Heart left ventricle (tissue), 16 donors: ENCODE data around the gene PHACTR1. TPM values are rescaled to one million over a fixed set of nuclear protein-coding genes. Genes with fewer than 3 reads are reported as not detected.

Experiments
- ATAC-seq, 4 donors: fragments of 200-7000 bp; cut with Tn5 transposase; one replicate each; pipeline ENCODE4 v1.9.1; 2020 to 2022; ENCODE audit warnings: moderate library complexity in 4 of 4, mild to moderate bottlenecking in 3 of 4, moderate number of reproducible peaks in 1 of 4
- DNase-seq, 5 donors: peaks; one replicate each; pipeline ENCODE4 v3.0.0-alpha.2; 2020
- H3K27ac ChIP-seq, 12 donors: fragments of 200-600 bp; sonication (generic) in 4 of 12; one replicate each; pipeline versions ENCODE4 v1.5.0 to v1.8.0; 2016 to 2022; ENCODE audit warnings: mild to moderate bottlenecking in 2 of 12
- H3K27me3 ChIP-seq, 9 donors: fragments of 200-600 bp; sonication (generic) in 2 of 9; one replicate each; pipeline versions ENCODE4 v1.5.1 to v1.8.0; 2016 to 2022; ENCODE audit warnings: mild to moderate bottlenecking in 3 of 9
- H3K36me3 ChIP-seq, 9 donors: fragments of 200-600 bp; sonication (generic) in 2 of 9; one replicate each; pipeline versions ENCODE4 v1.5.0 to v1.8.0; 2018 to 2022; ENCODE audit warnings: mild to moderate bottlenecking in 2 of 9
- H3K4me1 ChIP-seq, 12 donors: fragments of 200-600 bp; sonication (generic) in 4 of 12; one replicate each; pipeline versions ENCODE4 v1.5.0 to v1.8.0; 2016 to 2022; ENCODE audit warnings: mild to moderate bottlenecking in 3 of 12
- H3K4me3 ChIP-seq, 12 donors: fragments of 200-600 bp; sonication (generic) in 4 of 12; one replicate each; pipeline versions ENCODE4 v1.5.0 to v1.8.0; 2017 to 2022; ENCODE audit warnings: mild to moderate bottlenecking in 9 of 12, moderate library complexity in 4 of 12
- H3K9me3 ChIP-seq, 12 donors: fragments of 200-600 bp; sonication (generic) in 4 of 12; one replicate each; pipeline versions ENCODE4 v1.5.0 to v1.8.0; 2016 to 2022; ENCODE audit warnings: mild to moderate bottlenecking in 1 of 12
- CTCF ChIP-seq, 12 donors: fragments of 200-600 bp; sonication (generic) in 4 of 12; IDR thresholded peaks; one replicate each; pipeline versions ENCODE4 v1.5.0 to v1.8.0; 2018 to 2022; ENCODE audit warnings: antibody characterized with exemption in 12 of 12, mild to moderate bottlenecking in 5 of 12
- POLR2A ChIP-seq, 2 donors: fragments of 450-650 bp; IDR thresholded peaks; one replicate each; pipeline ENCODE4 v1.6.1; 2017; ENCODE audit warnings: antibody characterized with exemption in 2 of 2, mild to moderate bottlenecking in 2 of 2, moderate library complexity in 2 of 2
- WGBS, 4 donors: extraction: QIAGEN DNeasy Blood & Tissue Kit in 2 of 4; methylation state at CpG; one replicate each; pipeline versions ENCODE4 v1.1.5 to v1.1.7; 2013 to 2018; 5-methylcytosine and 5-hydroxymethylcytosine counted together
- intact Hi-C, 10 donors: fragments of 100-400 bp; cut with DNase I; formaldehyde crosslinking; loops; one replicate each; pipeline versions ENCODE4 v1.11.1 to v1.14.2; 2022
- polyA plus RNA-seq, 2 donors: library from polyadenylated mRNA; stranded (reverse); fragments of 200-250 nt; gene quantifications; one replicate each; pipeline ENCODE4 v1.2.3, GENCODE V29; 2013
- total RNA-seq, 9 donors: library from RNA; depleted of rRNA in 2 of 9; stranded (reverse); fragments of >200 nt in 2 of 9; fragmentation: NEBNext Ultra II Directional in 3 of 9; extraction: Animal tissue kit (Norgen Biotek cat#: 25700) in 3 of 9; gene quantifications; one replicate each; pipeline versions ENCODE4 v1.1.0 to v1.2.4, GENCODE V29; 2016 to 2023
- donor health status: ischemic (EF 13 %, LVEDD 7.1; RV severe dilation, severe dysfunction).
- donor health status: healthy with polysubstance abuse.
- donor health status: DM: no; HTN: yes; CAD: no.
- donor health status: DM: no; HTN: no; CAD: no.
- donor health status: ischemic (EF 25% LVEDD 6.9; RV normal size, moderate dysfunction).
- donor health status: ischemic (EF 25% LVEDD 5.7; RV mildly dilated, moderate dysfunction).
- donor health status: healthy.
- donor health status: DM: yes; HTN: yes; CAD: no.
- donor health status: ischemic (EF 35%, LVEDD 5.7; RV mildly dilated, moderate dysfunction).
- donor health status: nonischemic (EF 11% LVEDD 7.7; RV severe dilation, severe dysfunction).
- donor health status: DM: yes; HTN: yes; CAD: no.
- donor health status: PGD.
- donor health status: ischemic (EF 29% LVEDD 5.4; RV normal size, mild dysfunction).
- donor health status: nonischemic (EF 23%, LVEDD 6.1; RV moderate dilation, normal function).

The PHACTR1 gene
- total and polyA plus RNA-seq, 11 donors = 21.2 to 238 (median 87.4) TPM

GRCh38 chr6:12848964-12849808, 132.6 kb downstream of the PHACTR1 start:
- ATAC-seq = no peak
- 74 to 82% (median 81%) methylated on average over 13 of the region's 13 CpGs for WGBS, 4 donors

GRCh38 chr6:12849809-12850198, 133.2 kb downstream of the PHACTR1 start:
- 74 to 86% (median 78%) methylated on average over 1 of the region's 1 CpG for WGBS, 4 donors
- Histone ChIP-seq H3K4me1 (no peaks in the 10 kb centered on the region), H3K9me3 (no peaks in the 10 kb centered on the region), H3K27ac (no peak overlapping the region), H3K4me3 (no peak overlapping the region), H3K36me3 (no peaks in the 10 kb centered on the region), H3K27me3 (peaks cover 0 to 20% (median 0%) of the 10 kb centered on the region in 9 donors)
- TF ChIP-seq CTCF (IDR thresholded peaks at IDR 0.05) (no peak), POLR2A (IDR thresholded peaks at IDR 0.05) (no peak)
- intact Hi-C loops = loop anchor here in 1 of 10 donors (5.0 kb wide), 1 partner anchor 553 kb away; no protein-coding TSS in a partner anchor
- DNase-seq (no peak), ATAC-seq (no peak)

More at GRCh38 chr6:12848964-12849808, 132.6 kb downstream of the PHACTR1 start:
- H3K27me3 ChIP-seq = peaks cover 0 to 20% (median 0%) of the 10 kb centered on the region in 9 donors
- no peaks in the 10 kb centered on the region for H3K36me3 ChIP-seq
- TF ChIP-seq POLR2A (IDR thresholded peaks at IDR 0.05) (no peak), CTCF (IDR thresholded peaks at IDR 0.05) (no peak)
- H3K9me3 ChIP-seq = no peaks in the 10 kb centered on the region
- H3K4me3 ChIP-seq = no peak overlapping the region
- no peak overlapping the region for H3K27ac ChIP-seq
- intact Hi-C loops = loop anchor here in 1 of 10 donors (5.0 kb wide), 1 partner anchor 552 kb away; no protein-coding TSS in a partner anchor
- no peak for DNase-seq
- no peaks in the 10 kb centered on the region for H3K4me1 ChIP-seq

GRCh38 chr6:12851123-12851695, 134.6 kb downstream of the PHACTR1 start:
- WGBS, 4 donors = 75 to 85% (median 76%) methylated on average over 6 of the region's 6 CpGs
- Histone ChIP-seq H3K9me3 (no peaks in the 10 kb centered on the region), H3K27me3 (peaks cover 0 to 18% (median 0%) of the 10 kb centered on the region in 9 donors), H3K4me1 (no peaks in the 10 kb centered on the region), H3K27ac (no peak overlapping the region), H3K36me3 (no peaks in the 10 kb centered on the region), H3K4me3 (no peak overlapping the region)
- intact Hi-C loops = no loop called here
- ATAC-seq (no peak), DNase-seq (no peak)
- no peak for TF ChIP-seq POLR2A (IDR thresholded peaks at IDR 0.05)

GRCh38 chr6:12861603-12862002, 145.0 kb downstream of the PHACTR1 start:
- no peak overlapping the region for H3K27ac ChIP-seq
- 57 to 72% (median 62%) methylated on average over 2 of the region's 2 CpGs for WGBS, 4 donors
- H3K27me3 ChIP-seq = peaks cover 0 to 4% (median 0%) of the 10 kb centered on the region in 9 donors
- DNase-seq (no peak), ATAC-seq (no peak)
- H3K4me3 ChIP-seq = no peak overlapping the region
- TF ChIP-seq POLR2A (IDR thresholded peaks at IDR 0.05) (no peak), CTCF (IDR thresholded peaks at IDR 0.05) (no peak)
- no peaks in the 10 kb centered on the region for H3K4me1 ChIP-seq
- no peaks in the 10 kb centered on the region for H3K36me3 ChIP-seq
- H3K9me3 ChIP-seq = no peaks in the 10 kb centered on the region
- intact Hi-C loops = no loop called here
